ENCODE results near the gene PLCB4. TPM values are rescaled to one million over a fixed set of nuclear protein-coding genes. Genes with fewer than 3 reads are reported as not detected.

The PLCB4 gene
- total RNA-seq, 1 experiment from 2014 or later = 10.1 TPM

DNA sequence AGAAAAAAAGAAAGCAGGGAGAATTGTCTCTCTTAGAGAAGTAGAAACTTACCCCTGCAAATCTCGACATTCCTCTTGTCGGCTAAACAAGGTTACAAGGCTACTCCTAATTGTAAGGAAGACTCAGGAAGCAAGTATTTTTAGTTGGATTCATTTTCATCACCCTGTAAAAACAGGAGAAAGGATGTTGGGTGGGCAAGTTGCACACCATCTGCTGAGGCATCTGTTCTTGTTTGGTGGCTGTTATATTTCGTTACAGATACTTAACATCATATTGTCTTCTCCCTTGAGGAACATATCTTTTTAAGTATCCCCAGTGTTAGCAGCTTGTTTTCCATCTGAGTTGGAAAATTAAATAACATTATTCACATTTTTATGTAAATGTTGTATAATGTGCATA, 187.5 kb downstream of the PLCB4 start:
- Histone ChIP-seq H2AFZ (ENCODE audit: low read length) (no peak overlapping the region), H4K5ac (ENCODE audit: insufficient read length, low read depth, low read length) (no peak overlapping the region), H3K18ac (ENCODE audit: insufficient read length, low read depth, low read length) (no peak overlapping the region), H3K56ac (ENCODE audit: insufficient read length, low read depth, low read length) (no peak overlapping the region), H3T11ph (ENCODE audit: low read length) (no peak overlapping the region), H4K20me1 (ENCODE audit: control insufficient read depth, insufficient read depth, insufficient read length) (no peaks in the 10 kb centered on the region), H2BK5ac (ENCODE audit: insufficient read length, low read length) (no peak overlapping the region), H3K14ac (ENCODE audit: insufficient read depth, low read length) (no peak overlapping the region), H3K23me2 (ENCODE audit: insufficient read length, low read depth, low read length, poor library complexity, severe bottlenecking) (no peaks in the 10 kb centered on the region), H2BK120ac (ENCODE audit: low read depth, low read length, poor library complexity, severe bottlenecking) (no peak overlapping the region), H3K23ac (ENCODE audit: insufficient read length, low read depth, low read length) (no peak overlapping the region), H4K91ac (ENCODE audit: insufficient read length, low read depth, low read length) (no peak overlapping the region), H3K79me2 (ENCODE audit: insufficient read depth, low read length) (no peaks in the 10 kb centered on the region), H2BK15ac (ENCODE audit: low read depth, low read length) (no peak overlapping the region), H3K9me3 (ENCODE audit: control insufficient read depth, low read depth, low read length) (no peaks in the 10 kb centered on the region), H3K27me3 (ENCODE audit: insufficient read depth, low read length) (no peaks in the 10 kb centered on the region), H2BK20ac (ENCODE audit: low read depth, low read length, poor library complexity, severe bottlenecking) (no peak overlapping the region), H3K4ac (ENCODE audit: low read depth, low read length) (no peak overlapping the region), H2AK5ac (ENCODE audit: insufficient read length, low read length) (no peak overlapping the region), H3K9ac (ENCODE audit: extremely low read depth, insufficient read length, low read length) (no peak overlapping the region), H3K4me1 (ENCODE audit: insufficient read depth, low read length) (no peaks in the 10 kb centered on the region), H2BK12ac (ENCODE audit: insufficient read length, low read depth, low read length) (no peak overlapping the region), H3K79me1 (ENCODE audit: insufficient read depth, low read depth, low read length, poor library complexity, severe bottlenecking) (no peaks in the 10 kb centered on the region), H3K27ac (ENCODE audit: insufficient read length, low read depth, low read length) (no peak overlapping the region), H3K4me2 (ENCODE audit: insufficient read depth, insufficient read length, low read length) (no peak overlapping the region), H4K8ac (replicated peaks; ENCODE audit: insufficient read length, low read depth, low read length) (no peak overlapping the region)
- peaks cover 5% of the 10 kb centered on the region in 2 experiments for H3K4me1 Mint-ChIP-seq
- H3K27me3 Mint-ChIP-seq (ENCODE audit: low read depth) = no peaks in the 10 kb centered on the region
- WGBS (ENCODE audit: extremely low coverage, insufficient read length, low lambda C conversion rate) = no CpG with 5 or more reads among the region's 3 CpGs
- H3K36me3 Mint-ChIP-seq (ENCODE audit: insufficient read depth in 1 of 3, low read depth in 3 of 3) = no peaks in the 10 kb centered on the region
- no peak overlapping the region; a peak in 1 of 7 replicates for H3K27ac Mint-ChIP-seq
- H3K9me3 Mint-ChIP-seq = no peaks in the 10 kb centered on the region
- no peak for TF ChIP-seq CTCF (conservative IDR thresholded peaks at IDR 0.05)
- no peak for DNase-seq
- no peak overlapping the region for H3K4me3 Mint-ChIP-seq
